ENCODE measurements around the gene MRPL12.

GRCh38 chr17:81740395-81740961 lies 37.3 kb downstream of the MRPL12 start:
- no peak for TF ChIP-seq ZNF624 (tag by site-specific recombination; IDR thresholded peaks at IDR 0.05)
- no peak for TF ChIP-seq ZBTB1 (tag by site-specific recombination; IDR thresholded peaks at IDR 0.05)
- no peak for TF ChIP-seq ZBTB7A (tag by site-specific recombination; IDR thresholded peaks at IDR 0.05; ENCODE audit: low read depth)
- TF ChIP-seq CTCF (tag by site-specific recombination; IDR thresholded peaks at IDR 0.05) = no peak
- TF ChIP-seq, protein P1, sequence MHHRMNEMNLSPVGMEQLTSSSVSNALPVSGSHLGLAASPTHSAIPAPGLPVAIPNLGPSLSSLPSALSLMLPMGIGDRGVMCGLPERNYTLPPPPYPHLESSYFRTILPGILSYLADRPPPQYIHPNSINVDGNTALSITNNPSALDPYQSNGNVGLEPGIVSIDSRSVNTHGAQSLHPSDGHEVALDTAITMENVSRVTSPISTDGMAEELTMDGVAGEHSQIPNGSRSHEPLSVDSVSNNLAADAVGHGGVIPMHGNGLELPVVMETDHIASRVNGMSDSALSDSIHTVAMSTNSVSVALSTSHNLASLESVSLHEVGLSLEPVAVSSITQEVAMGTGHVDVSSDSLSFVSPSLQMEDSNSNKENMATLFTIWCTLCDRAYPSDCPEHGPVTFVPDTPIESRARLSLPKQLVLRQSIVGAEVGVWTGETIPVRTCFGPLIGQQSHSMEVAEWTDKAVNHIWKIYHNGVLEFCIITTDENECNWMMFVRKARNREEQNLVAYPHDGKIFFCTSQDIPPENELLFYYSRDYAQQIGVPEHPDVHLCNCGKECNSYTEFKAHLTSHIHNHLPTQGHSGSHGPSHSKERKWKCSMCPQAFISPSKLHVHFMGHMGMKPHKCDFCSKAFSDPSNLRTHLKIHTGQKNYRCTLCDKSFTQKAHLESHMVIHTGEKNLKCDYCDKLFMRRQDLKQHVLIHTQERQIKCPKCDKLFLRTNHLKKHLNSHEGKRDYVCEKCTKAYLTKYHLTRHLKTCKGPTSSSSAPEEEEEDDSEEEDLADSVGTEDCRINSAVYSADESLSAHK (tag by site-specific recombination; IDR thresholded peaks at IDR 0.05) = no peak
- TF ChIP-seq ZNF701 (tag by site-specific recombination; IDR thresholded peaks at IDR 0.05) = no peak
- TF ChIP-seq ZNF133 (tag by site-specific recombination; IDR thresholded peaks at IDR 0.05) = no peak
- TF ChIP-seq ZNF623 (tag by site-specific recombination; IDR thresholded peaks at IDR 0.05) = no peak
- TF ChIP-seq HOXA7 (CRISPR knock-in tag; IDR thresholded peaks at IDR 0.05; ENCODE audit: borderline replicate concordance) = no peak
- no peak for TF ChIP-seq BCL11A (tag by site-specific recombination; IDR thresholded peaks at IDR 0.05; ENCODE audit: low read depth)
- TF ChIP-seq, protein P2, sequence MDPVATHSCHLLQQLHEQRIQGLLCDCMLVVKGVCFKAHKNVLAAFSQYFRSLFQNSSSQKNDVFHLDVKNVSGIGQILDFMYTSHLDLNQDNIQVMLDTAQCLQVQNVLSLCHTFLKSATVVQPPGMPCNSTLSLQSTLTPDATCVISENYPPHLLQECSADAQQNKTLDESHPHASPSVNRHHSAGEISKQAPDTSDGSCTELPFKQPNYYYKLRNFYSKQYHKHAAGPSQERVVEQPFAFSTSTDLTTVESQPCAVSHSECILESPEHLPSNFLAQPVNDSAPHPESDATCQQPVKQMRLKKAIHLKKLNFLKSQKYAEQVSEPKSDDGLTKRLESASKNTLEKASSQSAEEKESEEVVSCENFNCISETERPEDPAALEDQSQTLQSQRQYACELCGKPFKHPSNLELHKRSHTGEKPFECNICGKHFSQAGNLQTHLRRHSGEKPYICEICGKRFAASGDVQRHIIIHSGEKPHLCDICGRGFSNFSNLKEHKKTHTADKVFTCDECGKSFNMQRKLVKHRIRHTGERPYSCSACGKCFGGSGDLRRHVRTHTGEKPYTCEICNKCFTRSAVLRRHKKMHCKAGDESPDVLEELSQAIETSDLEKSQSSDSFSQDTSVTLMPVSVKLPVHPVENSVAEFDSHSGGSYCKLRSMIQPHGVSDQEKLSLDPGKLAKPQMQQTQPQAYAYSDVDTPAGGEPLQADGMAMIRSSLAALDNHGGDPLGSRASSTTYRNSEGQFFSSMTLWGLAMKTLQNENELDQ (tag by site-specific recombination; IDR thresholded peaks at IDR 0.05; ENCODE audit: low read depth) = no peak
- no peak for TF ChIP-seq ZNF184 (tag by site-specific recombination; IDR thresholded peaks at IDR 0.05)

All from HEK293 (cell line).